ENCODE measurements around the gene ID4. TPM values are rescaled to one million over a fixed set of nuclear protein-coding genes. Genes with fewer than 3 reads are reported as not detected.

Gene ID4
- total RNA-seq, 1 donor from 2014 or later, result 27.7 TPM

DNA sequence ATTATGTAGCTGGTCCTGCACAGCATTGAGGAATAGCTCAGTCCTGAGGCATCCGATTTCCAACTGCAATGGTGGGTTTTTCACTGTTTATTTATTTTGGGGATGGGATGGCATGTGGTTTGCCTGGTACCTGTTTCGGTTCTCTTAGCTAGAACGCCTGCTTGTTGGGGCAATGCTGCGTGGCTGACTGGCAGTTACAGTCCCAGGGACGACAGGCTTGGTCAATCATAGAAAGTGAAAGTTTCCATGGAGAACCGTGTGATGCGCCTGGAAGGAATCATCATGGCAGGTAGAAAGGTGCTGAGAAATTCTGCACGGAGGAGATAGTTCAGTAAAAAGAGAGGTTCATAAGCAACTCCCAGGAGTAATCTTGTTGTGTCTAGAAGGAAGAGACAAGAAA is 18.4 kb downstream of the ID4 start:
- intact Hi-C loops (cut with DNase I), result no loop called here
- DNase-seq (ENCODE audit: extremely low spot score in 2 of 2), result no peak
- TF ChIP-seq POLR2AphosphoS5 (IDR thresholded peaks at IDR 0.05; ENCODE audit: insufficient read depth in 1 of 2, low read depth in 1 of 2) (no peak), POLR2A (IDR thresholded peaks at IDR 0.05) (no peak)
- TF ChIP-seq, protein P1, sequence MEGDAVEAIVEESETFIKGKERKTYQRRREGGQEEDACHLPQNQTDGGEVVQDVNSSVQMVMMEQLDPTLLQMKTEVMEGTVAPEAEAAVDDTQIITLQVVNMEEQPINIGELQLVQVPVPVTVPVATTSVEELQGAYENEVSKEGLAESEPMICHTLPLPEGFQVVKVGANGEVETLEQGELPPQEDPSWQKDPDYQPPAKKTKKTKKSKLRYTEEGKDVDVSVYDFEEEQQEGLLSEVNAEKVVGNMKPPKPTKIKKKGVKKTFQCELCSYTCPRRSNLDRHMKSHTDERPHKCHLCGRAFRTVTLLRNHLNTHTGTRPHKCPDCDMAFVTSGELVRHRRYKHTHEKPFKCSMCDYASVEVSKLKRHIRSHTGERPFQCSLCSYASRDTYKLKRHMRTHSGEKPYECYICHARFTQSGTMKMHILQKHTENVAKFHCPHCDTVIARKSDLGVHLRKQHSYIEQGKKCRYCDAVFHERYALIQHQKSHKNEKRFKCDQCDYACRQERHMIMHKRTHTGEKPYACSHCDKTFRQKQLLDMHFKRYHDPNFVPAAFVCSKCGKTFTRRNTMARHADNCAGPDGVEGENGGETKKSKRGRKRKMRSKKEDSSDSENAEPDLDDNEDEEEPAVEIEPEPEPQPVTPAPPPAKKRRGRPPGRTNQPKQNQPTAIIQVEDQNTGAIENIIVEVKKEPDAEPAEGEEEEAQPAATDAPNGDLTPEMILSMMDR (IDR thresholded peaks at IDR 0.05), result no peak
- Histone ChIP-seq H3K36me3 (no peaks in the 10 kb centered on the region), H3K4me1 (peaks cover 8% of the 10 kb centered on the region), H3K9me3 (no peaks in the 10 kb centered on the region), H3K27me3 (no peaks in the 10 kb centered on the region), H3K4me3 (no peak overlapping the region), H3K27ac (no peak overlapping the region)

DNA sequence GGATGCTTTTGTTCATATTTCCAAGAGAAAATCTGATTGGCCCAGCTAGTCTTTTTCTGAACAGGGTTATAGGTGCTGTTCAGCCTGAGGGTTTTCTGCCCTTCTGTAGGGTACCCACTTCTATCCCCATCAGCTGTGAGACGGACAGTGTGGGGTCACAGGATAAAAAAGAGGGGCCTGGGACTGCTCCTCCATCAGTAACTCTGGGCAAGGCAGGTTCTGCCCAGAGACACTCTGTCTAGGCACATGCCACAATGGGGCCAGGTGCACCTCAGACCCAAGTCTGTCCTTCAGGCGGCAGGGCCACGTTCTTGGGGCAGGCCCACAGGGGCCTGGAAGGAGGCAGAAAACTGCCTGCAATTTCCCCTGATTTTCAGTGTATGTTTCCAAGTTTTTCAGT is 20.0 kb downstream of the ID4 start:
- no peaks in the 10 kb centered on the region for H3K36me3 ChIP-seq
- H3K27ac ChIP-seq, result no peak overlapping the region
- DNase-seq (ENCODE audit: extremely low spot score in 2 of 2), result no peak
- H3K9me3 ChIP-seq, result no peaks in the 10 kb centered on the region
- no peaks in the 10 kb centered on the region for H3K4me1 ChIP-seq
- H3K4me3 ChIP-seq, result no peak overlapping the region
- TF ChIP-seq, protein P1 (IDR thresholded peaks at IDR 0.05), result no peak
- TF ChIP-seq POLR2AphosphoS5 (IDR thresholded peaks at IDR 0.05; ENCODE audit: insufficient read depth in 1 of 2, low read depth in 1 of 2) (no peak), POLR2A (IDR thresholded peaks at IDR 0.05) (no peak)
- H3K27me3 ChIP-seq, result no peaks in the 10 kb centered on the region
- intact Hi-C loops (cut with DNase I), result no loop called here

DNA sequence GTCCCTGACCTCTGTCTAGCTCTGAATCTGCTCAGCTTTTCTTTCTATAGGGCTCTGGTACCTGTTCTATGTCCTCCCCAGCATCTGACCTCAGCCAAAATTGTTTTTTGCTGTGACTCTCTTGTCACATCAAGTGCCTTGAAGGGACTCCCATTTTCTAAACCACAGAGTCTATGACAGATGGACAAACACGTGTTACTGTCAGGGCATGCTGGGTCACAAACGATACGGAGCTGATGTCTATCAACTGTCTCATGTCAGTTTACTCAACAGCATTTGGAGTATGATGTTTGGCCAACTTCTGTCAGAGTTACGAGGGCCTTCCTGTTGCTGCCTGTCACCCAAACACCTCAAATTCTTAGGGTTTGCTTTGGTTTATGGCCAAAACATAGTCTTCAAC is 20.5 kb downstream of the ID4 start:
- intact Hi-C loops (cut with DNase I), result no loop called here

DNA sequence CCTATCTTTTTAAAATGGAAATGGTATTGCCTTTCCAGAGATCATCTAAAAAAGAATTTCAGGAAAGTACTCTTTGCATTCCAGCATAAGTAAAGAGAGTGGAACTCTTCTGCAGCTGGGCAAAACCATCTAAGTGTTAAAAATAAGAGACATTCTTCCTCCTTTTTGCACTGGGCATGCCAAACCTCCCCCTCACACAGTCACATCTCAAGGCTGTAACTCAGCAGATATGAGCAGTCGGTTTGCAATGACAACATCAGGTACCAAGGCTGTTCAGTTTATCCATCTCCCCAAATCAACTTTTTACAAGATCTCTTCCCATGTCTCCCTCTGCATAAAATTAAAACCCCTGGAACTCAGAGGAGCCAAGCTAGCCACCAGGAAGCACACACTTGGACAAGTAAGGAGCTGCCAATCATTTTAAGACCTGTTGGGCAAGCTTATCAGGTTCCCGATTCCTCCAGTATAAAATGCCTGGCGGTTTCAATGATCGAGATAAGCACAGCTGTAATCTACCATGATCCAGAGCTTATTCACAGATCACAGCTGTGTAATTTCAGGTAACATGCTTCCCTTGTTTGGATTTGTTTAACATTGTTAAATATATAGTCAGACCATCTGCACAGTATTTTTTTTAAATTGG is 23.2 kb downstream of the ID4 start:
- H3K27me3 ChIP-seq, result no peaks in the 10 kb centered on the region
- TF ChIP-seq, protein P1 (IDR thresholded peaks at IDR 0.05), result no peak
- TF ChIP-seq POLR2AphosphoS5 (IDR thresholded peaks at IDR 0.05; ENCODE audit: insufficient read depth in 1 of 2, low read depth in 1 of 2) (no peak), POLR2A (IDR thresholded peaks at IDR 0.05) (no peak)
- intact Hi-C loops (cut with DNase I), result no loop called here
- no peak overlapping the region for H3K4me3 ChIP-seq
- H3K36me3 ChIP-seq, result no peaks in the 10 kb centered on the region
- no peak overlapping the region for H3K27ac ChIP-seq
- H3K4me1 ChIP-seq, result no peaks in the 10 kb centered on the region
- no peak for DNase-seq (ENCODE audit: extremely low spot score in 2 of 2)
- H3K9me3 ChIP-seq, result no peaks in the 10 kb centered on the region

More for the DNA sequence above, 20.5 kb downstream of the ID4 start:
- Histone ChIP-seq H3K4me3 (no peak overlapping the region), H3K9me3 (no peaks in the 10 kb centered on the region), H3K4me1 (no peaks in the 10 kb centered on the region), H3K27me3 (no peaks in the 10 kb centered on the region), H3K36me3 (no peaks in the 10 kb centered on the region), H3K27ac (no peak overlapping the region)
- no peak for DNase-seq (ENCODE audit: extremely low spot score in 2 of 2)
- TF ChIP-seq POLR2AphosphoS5 (IDR thresholded peaks at IDR 0.05; ENCODE audit: insufficient read depth in 1 of 2, low read depth in 1 of 2) (no peak), POLR2A (IDR thresholded peaks at IDR 0.05) (no peak)
- TF ChIP-seq, protein P1 (IDR thresholded peaks at IDR 0.05), result no peak

DNA sequence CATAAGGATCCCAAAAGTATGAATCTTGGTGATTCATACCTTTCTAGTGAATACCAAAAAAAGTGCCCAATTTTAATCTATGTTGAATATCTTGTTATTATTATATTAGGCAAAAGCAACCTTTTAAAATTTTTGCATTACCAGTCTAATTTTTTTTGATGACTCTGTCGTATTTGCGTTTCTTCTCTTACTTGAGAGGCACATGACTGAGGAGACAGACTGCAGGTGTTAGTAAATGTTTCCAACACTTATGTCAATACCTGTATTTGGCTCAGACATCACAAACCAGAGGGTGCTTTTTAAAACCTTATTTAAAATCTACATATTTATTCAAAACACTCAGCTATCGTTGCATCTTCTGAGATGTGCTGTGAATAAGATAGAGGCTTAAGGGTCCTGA is 27.1 kb downstream of the ID4 start:
- TF ChIP-seq POLR2A (IDR thresholded peaks at IDR 0.05) (no peak), POLR2AphosphoS5 (IDR thresholded peaks at IDR 0.05; ENCODE audit: insufficient read depth in 1 of 2, low read depth in 1 of 2) (no peak)
- TF ChIP-seq, protein P1 (IDR thresholded peaks at IDR 0.05), result no peak
- Histone ChIP-seq H3K4me3 (no peak overlapping the region), H3K4me1 (no peaks in the 10 kb centered on the region), H3K27ac (no peak overlapping the region), H3K9me3 (no peaks in the 10 kb centered on the region), H3K36me3 (no peaks in the 10 kb centered on the region), H3K27me3 (no peaks in the 10 kb centered on the region)
- no peak for DNase-seq (ENCODE audit: extremely low spot score in 2 of 2)
- intact Hi-C loops (cut with DNase I), result no loop called here

All from vagina (tissue), 2 donors.